HFF-Myc (cell line): Measurements from ENCODE around the gene OR1M1.
"Not testable (repeated sequence)": the region's sequence is repeated elsewhere in the genome, so short reads cannot be mapped to it uniquely, and the experiment has no call there.

Source experiments
- DNase-seq: peaks from one replicate; pipeline ENCODE4 v3.0.0-alpha.2; 2011; ENCODE audit warnings: low read depth; ENCODE audit errors: extremely low read depth
- H3K4me3 ChIP-seq: replicated peaks from 2 replicates; pipeline ENCODE4 v1.5.1; 2011; ENCODE audit warnings: low read depth, mild to moderate bottlenecking, control low read depth, low read length
- TF ChIP-seq, protein P1 (sequence below): IDR thresholded peaks from 2 replicates; pipeline ENCODE4 v1.5.1; 2012; ENCODE audit warnings: mild to moderate bottlenecking, low read depth, low read length, control low read depth; ENCODE audit errors: missing control alignments

The OR1M1 gene

DNA sequence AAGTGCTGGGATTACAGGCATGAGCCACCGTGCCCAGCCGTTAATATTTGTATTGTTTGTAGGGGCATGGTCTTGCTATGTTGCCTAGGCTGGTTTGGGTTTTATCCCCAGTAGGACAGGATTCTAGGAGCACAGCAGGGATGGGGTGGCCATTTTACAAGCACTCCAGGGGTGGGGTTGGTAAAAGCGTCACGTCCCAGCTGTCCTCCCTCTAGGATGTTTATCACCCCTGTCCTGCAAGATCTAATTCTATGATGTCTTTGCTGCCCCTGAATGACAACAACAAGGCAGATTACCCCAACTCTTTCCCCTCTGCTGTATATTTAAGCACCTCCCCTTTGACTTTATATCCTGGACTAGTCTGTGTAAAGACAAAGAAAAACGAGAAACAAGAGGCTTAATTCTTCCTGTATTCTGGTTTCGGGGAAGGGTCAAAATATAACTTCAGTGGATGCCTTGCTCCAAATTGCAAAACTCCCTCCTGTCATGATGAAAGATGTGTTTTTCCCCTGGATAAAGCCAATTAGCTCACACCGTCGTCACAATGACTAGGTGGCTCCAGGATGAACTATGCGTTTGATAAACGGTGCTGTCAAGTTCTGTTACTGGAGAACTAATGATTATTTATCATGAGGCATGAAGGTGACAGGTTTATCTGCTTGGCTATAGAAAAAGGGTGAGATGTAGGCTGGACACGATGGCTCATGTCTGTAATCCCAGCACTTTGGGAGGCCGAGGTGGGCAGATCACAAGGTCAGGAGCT, 27.8 kb upstream of the OR1M1 start:
- TF ChIP-seq, protein P1, sequence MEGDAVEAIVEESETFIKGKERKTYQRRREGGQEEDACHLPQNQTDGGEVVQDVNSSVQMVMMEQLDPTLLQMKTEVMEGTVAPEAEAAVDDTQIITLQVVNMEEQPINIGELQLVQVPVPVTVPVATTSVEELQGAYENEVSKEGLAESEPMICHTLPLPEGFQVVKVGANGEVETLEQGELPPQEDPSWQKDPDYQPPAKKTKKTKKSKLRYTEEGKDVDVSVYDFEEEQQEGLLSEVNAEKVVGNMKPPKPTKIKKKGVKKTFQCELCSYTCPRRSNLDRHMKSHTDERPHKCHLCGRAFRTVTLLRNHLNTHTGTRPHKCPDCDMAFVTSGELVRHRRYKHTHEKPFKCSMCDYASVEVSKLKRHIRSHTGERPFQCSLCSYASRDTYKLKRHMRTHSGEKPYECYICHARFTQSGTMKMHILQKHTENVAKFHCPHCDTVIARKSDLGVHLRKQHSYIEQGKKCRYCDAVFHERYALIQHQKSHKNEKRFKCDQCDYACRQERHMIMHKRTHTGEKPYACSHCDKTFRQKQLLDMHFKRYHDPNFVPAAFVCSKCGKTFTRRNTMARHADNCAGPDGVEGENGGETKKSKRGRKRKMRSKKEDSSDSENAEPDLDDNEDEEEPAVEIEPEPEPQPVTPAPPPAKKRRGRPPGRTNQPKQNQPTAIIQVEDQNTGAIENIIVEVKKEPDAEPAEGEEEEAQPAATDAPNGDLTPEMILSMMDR: no peak
- no peak overlapping the region for H3K4me3 ChIP-seq
- no peak for DNase-seq

DNA sequence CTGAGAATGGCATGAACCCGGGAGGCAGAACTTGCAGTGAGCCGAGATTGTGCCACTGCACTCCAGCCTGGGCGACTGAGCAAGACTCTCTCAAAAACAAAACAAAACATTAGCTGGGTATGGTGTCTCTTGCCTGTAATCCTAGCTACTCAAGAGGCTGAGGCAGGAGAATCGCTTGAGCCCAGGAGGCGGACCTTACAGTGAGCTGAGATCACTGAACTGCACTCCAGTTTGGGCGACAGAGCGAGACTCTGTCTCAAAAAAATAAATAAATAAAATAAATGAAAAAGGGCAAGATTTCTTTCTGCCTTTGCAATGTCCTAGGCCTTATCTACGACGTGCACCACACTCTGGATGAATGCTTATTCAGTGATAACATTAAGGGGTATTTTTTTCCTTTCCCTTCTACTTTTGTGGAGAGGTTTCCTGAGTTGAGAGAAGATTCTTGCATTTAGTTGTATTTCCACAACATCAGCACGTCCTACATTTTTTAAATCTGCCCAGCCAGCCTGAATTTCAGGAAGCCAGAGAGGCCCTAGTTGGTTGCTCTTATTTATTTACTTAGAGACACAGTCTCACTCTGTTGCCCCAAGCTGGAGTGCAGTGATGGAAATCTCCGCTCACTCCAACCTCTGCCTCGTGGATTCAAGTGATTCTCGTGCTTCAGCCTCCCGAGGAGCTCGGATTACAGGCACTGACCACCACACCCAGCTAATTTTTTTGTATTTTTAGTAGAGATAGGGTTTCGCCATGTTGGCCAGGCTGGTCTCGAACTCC, 26.1 kb upstream of the OR1M1 start:
- DNase-seq: no peak
- H3K4me3 ChIP-seq: no peak overlapping the region
- TF ChIP-seq, protein P1: no peak

DNA sequence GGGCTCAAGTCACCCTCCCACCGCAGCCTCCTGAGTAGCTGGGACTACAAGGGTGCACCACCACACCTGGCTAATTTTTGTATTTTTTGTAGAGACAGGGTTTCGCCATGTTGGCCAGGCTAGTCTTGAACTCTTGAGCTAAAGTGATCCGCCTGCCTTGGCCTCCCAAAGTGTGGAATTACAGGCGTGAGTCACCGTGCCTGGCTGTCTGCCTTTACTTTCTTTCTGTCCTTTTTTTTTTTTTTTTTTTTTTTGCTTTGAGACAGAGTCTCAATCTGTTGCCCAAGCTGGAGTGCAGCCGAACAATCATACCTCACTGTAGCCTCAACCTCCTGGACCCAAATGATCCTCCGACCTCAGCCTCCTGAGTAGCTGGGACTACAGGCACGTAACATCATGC, 25.0 kb upstream of the OR1M1 start:
- no peak overlapping the region for H3K4me3 ChIP-seq
- DNase-seq: no peak
- TF ChIP-seq, protein P1: no peak

DNA sequence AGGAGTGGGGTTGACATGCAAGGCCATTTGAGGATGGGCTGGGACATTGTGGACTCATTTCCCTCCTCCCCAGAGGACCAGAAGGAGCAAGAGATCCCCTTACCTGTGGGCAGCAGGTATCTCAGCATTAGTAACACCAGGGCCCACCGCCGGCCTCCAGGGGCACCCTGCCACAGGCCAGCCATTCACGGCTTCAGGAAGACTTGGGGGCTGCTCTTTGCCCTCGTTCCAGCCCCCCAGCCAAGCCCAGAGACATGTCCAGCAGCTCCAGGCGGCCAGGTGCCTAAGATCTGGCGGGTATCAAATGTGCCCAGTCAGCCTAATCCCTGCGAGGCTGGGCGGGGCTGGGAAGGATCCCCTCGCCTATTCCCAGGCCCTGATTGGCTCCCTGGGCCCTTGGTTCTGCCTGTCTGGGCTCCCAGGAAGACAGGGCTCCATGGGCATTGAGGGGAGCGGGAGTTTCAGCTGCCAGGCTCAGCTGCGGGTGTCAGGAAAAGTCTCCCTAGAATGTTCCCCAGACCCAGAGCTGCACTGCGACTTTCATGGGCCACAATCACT, 21.3 kb upstream of the OR1M1 start:
- no peak overlapping the region for H3K4me3 ChIP-seq
- TF ChIP-seq, protein P1: no peak
- no peak for DNase-seq

GRCh38 chr19:9070066-9070465, 16.8 kb upstream of the OR1M1 start:
- TF ChIP-seq, protein P1: no peak
- no peak for DNase-seq
- no peak overlapping the region for H3K4me3 ChIP-seq

DNA sequence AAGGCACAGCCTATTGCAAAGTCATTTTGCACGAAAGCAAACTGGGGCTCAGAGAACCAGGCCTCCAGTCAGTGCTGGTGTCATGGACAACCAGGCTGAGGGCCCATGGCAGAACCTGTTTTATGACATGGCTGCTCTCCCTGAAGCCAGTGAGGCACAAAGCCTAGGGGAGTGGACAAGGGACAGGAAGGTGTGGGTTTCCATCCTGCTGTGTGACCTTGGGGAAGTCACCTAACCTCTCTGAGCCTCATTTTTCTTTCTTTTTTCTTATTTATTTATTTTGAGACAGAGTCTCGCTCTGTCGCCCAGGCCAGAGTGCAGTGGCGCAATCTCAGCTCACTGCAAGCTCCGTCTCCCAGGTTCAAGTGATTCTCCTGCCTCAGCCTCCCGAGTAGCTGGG, 15.1 kb upstream of the OR1M1 start:
- not testable (repeated sequence) for DNase-seq

DNA sequence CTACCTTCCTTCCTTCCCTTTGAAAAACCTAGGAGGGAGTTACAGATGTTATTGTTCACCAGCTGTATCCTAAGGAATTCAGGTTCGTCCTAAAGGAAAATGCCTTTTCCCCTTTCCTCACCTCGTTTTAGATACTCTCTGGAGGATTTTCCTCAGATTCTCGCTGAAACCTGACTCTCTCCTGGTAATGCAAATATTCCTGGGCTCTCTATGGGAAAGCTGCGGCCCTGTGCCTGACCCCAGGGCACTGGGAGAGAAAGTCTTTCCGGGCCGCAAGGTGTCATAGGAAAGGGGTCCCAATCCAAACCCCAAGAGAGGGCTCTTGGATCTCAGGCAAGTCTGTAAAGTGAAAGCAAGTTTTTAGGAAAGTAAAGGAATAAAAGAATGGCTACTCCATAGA, 13.1 kb upstream of the OR1M1 start:
- DNase-seq: no peak
- TF ChIP-seq, protein P1: no peak
- no peak overlapping the region for H3K4me3 ChIP-seq

More for the DNA sequence above, 15.1 kb upstream of the OR1M1 start:
- H3K4me3 ChIP-seq: not testable (repeated sequence)
